Central memory CD8-positive, alpha-beta T cell (primary cell): ENCODE results near the gene PRCD.
A peak's percentile ranks its signal among the peaks of the same experiment; 100 is the strongest.
"Not testable (repeated sequence)": the region's sequence is repeated elsewhere in the genome, so short reads cannot be mapped to it uniquely, and the experiment has no call there.

Source experiments
- ATAC-seq: fragments of 150-1000 bp; cut with Tn5 transposase; replicated peaks from 2 replicates; pipeline ENCODE4 v1.10.0; 2022; ENCODE audit warnings: mild to moderate bottlenecking, moderate FRiP score, moderate number of reproducible peaks; ENCODE audit not compliant: poor library complexity, severe bottlenecking; ENCODE audit errors: extremely low read depth
- DNase-seq, 2 donors: peaks; one replicate each; pipeline ENCODE4 v3.0.0; 2021; ENCODE audit warnings: low spot score in 2 of 2
- H3K27ac Mint-ChIP-seq: one replicate; pipeline ENCODE4 v1.8.0; 2022; ENCODE audit warnings: low read depth, mild to moderate bottlenecking, moderate library complexity, mixed read lengths
- H3K27me3 Mint-ChIP-seq: one replicate; pipeline ENCODE4 v1.8.0; 2022; ENCODE audit warnings: mixed read lengths
- H3K36me3 Mint-ChIP-seq: one replicate; pipeline ENCODE4 v1.8.0; 2022; ENCODE audit warnings: mild to moderate bottlenecking, moderate library complexity, mixed read lengths; ENCODE audit not compliant: insufficient read depth
- H3K4me1 Mint-ChIP-seq: one replicate; pipeline ENCODE4 v1.8.0; 2022; ENCODE audit warnings: mixed read lengths
- H3K4me3 Mint-ChIP-seq: one replicate; pipeline ENCODE4 v1.8.0; 2022; ENCODE audit warnings: mild to moderate bottlenecking, moderate library complexity, mixed read lengths
- H3K9me3 Mint-ChIP-seq: one replicate; pipeline ENCODE4 v1.8.0; 2022; ENCODE audit warnings: mixed read lengths

Gene PRCD

DNA sequence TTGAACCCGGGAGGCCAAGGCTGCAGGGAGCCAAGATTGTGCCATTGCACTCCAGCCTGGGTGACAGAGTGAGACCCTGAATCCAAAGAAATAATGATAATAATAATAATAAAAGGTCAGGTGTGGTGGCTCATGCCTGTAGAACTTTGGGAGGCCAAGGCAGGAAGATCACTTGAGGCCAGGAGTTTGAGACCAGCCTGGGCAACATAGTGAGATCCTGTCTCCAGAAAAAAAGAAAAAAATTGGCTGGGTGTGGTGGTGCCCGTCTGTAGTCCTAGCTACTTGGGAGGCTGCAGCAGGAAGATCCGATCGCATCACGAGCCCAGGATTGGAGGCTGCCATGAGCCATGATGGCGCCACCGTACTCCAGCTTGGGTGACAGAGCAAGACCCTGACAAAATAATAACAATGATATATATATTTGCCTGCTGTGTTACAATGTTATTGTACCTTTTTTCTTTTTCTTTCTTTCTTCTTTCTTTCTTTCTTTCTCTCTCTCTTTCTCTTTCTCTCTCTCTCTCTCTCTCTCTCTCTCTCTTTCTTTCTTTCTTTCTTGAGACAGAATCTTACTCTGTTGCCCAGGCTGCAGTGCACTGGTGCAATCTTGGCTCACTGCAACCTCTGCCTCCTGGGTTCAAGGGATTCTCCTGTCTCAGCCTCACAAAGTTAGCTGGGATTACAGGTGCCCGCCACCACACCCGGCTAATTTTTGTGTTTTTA, 6.0 kb upstream of the PRCD start:
- not testable (repeated sequence) for H3K27ac Mint-ChIP-seq, ATAC-seq, H3K4me3 Mint-ChIP-seq, H3K9me3 Mint-ChIP-seq, H3K36me3 Mint-ChIP-seq, H3K4me1 Mint-ChIP-seq, DNase-seq
- peaks cover 30% of the 10 kb centered on the region for H3K27me3 Mint-ChIP-seq

DNA sequence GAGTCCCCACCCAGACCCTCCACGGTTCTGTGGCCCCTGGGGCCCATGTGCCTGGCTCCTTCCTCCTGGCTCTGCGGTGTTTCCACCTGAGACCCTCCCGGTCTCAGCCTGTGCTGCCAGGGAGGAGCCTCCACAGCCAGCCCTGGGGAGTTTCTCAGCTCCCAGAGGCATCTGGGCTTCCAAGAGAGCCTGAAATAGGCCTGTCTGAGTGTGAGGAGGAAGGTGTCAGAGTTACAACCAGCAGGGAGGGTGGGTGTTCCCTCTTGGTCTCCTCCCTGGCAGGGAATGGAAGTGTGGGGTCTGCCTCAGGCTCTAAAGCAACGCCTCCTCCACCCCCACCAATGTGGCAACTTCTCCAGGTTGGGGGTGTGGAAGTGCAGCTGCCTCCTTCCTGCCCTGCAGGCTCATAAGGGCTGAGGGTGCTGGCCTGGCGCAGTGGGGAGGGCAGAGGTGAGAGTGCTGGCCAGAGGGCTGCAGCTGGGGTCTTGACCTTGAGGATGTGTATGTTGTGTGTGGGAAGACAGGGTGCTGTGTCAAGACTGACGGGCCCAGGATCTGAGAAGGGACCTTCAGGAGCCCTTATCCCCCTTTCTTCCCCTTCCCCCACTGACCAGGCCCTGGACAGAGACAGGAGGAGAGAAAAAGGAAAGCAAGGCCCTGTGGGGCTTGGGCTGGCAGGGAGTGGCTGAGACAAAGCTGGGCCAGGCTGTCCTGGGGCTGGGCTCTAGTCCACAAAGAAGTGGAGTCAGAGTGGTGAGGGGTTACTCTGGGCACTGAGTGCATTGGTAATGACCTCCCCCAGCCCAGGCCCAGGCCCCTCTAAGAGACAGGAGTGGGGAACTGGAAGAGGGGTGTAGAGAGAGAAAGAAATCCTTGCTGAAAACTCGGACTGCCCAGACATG, 4.8 kb upstream of the PRCD start:
- ATAC-seq (no peak), DNase-seq (no peak)
- Mint-ChIP-seq H3K4me1 (no peaks in the 10 kb centered on the region), H3K4me3 (no peak overlapping the region), H3K36me3 (no peaks in the 10 kb centered on the region), H3K9me3 (no peaks in the 10 kb centered on the region), H3K27me3 (peaks cover 42% of the 10 kb centered on the region), H3K27ac (no peak overlapping the region)

DNA sequence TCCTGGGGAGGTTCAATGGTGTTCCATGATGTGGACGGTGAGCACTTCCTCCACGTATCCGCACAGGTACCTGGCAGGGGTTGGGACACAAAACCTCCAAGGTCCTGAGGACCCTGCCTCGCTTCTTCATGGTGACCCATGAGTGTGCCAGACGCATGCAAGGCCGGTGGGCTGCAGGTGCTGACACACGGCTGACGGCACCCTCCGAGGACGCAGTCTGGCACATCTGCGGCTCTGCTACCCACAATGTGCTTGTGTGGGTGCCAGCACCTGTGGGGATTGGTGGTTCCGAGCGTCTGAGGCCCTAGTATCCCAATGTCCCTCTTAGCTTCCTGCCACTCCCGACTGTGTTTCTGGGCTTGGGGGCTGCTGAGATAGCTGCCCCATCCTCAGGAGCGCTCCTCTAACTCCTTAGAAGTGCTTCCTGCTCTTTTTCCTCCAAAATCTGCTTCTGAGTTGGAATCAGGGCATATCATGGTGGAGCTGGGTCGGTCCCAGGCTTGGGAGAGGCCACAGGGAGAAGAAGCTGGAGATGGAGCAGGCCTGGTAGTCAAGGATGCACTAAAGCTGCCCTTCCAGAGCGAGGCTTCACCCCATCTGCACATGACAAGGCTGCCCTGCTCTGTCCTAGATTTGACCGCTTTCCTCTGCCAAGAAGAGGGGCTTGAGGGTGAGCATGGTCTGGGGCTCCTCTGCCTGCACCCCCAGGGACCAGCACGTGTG, 3.9 kb upstream of the PRCD start:
- Mint-ChIP-seq H3K27me3 (peaks cover 42% of the 10 kb centered on the region), H3K4me1 (no peaks in the 10 kb centered on the region), H3K9me3 (no peaks in the 10 kb centered on the region), H3K36me3 (no peaks in the 10 kb centered on the region), H3K4me3 (no peak overlapping the region), H3K27ac (no peak overlapping the region)
- DNase-seq, result no peak
- no peak for ATAC-seq

- H3K4me1 Mint-ChIP-seq, result no peaks in the 10 kb centered on the region
- no peak for ATAC-seq
- no peaks in the 10 kb centered on the region for H3K9me3 Mint-ChIP-seq
- no peaks in the 10 kb centered on the region for H3K36me3 Mint-ChIP-seq
- H3K27ac Mint-ChIP-seq, result no peak overlapping the region
- peaks cover 48% of the 10 kb centered on the region for H3K27me3 Mint-ChIP-seq
- H3K4me3 Mint-ChIP-seq, result no peak overlapping the region
- DNase-seq, result no peak
Measured at GRCh38 chr17:76536511-76537287, 3.1 kb upstream of the PRCD start.

DNA sequence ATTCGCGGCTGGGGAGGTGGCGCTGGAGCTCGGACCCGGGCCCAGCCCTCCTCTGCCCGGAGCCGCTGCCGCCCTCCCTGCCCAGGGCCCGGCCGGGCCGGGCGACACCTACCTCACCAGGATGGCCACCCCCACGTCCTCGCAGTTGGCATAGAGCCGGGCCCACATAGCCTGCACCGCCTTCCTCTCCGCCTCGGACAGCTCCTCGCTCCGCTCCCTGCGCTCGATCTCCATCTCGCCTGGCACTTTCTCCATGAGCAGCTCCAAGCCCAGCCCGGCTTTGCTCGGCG, 2.6 kb upstream of the PRCD start:
- ATAC-seq (no peak), DNase-seq (no peak)
- Mint-ChIP-seq H3K4me1 (no peaks in the 10 kb centered on the region), H3K36me3 (no peaks in the 10 kb centered on the region), H3K27me3 (peaks cover 53% of the 10 kb centered on the region), H3K4me3 (no peak overlapping the region), H3K27ac (no peak overlapping the region), H3K9me3 (no peaks in the 10 kb centered on the region)

DNA sequence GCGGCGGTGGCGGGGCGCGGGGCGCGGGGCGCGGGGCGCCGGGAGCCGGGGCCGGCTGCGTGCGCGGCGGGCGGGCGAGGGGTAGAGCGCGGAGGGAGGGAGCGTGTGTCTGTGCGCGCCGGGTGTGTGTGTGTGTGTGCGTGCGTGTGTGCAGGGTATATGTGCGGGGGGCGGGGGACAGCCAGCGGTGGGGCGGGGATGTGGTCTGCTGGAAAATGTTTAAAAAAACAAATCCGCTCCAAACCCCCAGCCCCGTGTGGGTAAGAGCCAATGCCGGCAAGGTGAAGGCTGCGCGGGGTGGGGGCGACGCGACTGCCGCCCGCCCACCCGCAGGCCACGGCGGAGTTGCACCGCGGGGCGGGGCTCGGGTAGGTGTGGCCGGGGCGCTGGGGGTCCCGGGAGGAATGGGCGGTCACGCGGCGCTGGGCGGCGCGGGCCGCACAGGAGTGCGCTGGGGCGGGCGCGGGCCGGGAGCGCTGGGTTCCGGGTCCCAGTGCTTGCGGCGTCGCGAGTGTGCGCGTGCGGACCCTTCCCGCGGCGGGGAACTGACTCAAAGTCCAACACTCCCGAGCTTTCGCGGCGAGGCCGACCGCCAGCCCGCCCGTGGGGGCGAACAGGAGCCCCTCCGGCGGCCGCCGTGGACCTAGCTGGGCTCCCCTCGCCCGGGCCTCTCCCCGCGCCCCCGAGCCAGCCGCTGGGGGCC, 2.1 kb upstream of the PRCD start, which contains the start of gene CYGB:
Gene CYGB (minus strand): TSS at position 132 of the 703 bp plus-strand sequence. CDS start 167 bp downstream, outside the sequence.
- DNase-seq (no peak), ATAC-seq (no peak)
- Mint-ChIP-seq H3K36me3 (no peaks in the 10 kb centered on the region), H3K27ac (no peak within 1 kb of the TSS), H3K4me1 (no peaks in the 10 kb centered on the region), H3K9me3 (no peaks in the 10 kb centered on the region), H3K27me3 (peaks cover 58% of the 10 kb centered on the region), H3K4me3 (no peak within 1 kb of the TSS)

- ATAC-seq, result no peak
Measured at GRCh38 chr17:76538281-76538931, 1.4 kb upstream of the PRCD start.

GRCh38 chr17:76538941-76539570, 788 bp upstream of the PRCD start:
- ATAC-seq (no peak), DNase-seq (no peak)
- peaks cover 61% of the 10 kb centered on the region for H3K27me3 Mint-ChIP-seq
- peak overlapping the region; percentile 27 for H3K4me3 Mint-ChIP-seq
- no peaks in the 10 kb centered on the region for H3K4me1 Mint-ChIP-seq
- H3K9me3 Mint-ChIP-seq, result no peaks in the 10 kb centered on the region
- H3K36me3 Mint-ChIP-seq, result no peaks in the 10 kb centered on the region
- no peak overlapping the region for H3K27ac Mint-ChIP-seq

More at GRCh38 chr17:76538281-76538931, 1.4 kb upstream of the PRCD start:
- Mint-ChIP-seq H3K27me3 (peaks cover 61% of the 10 kb centered on the region), H3K4me1 (no peaks in the 10 kb centered on the region), H3K9me3 (no peaks in the 10 kb centered on the region), H3K36me3 (no peaks in the 10 kb centered on the region), H3K4me3 (peak overlapping the region; percentile 27), H3K27ac (no peak overlapping the region)
- no peak for DNase-seq

DNA sequence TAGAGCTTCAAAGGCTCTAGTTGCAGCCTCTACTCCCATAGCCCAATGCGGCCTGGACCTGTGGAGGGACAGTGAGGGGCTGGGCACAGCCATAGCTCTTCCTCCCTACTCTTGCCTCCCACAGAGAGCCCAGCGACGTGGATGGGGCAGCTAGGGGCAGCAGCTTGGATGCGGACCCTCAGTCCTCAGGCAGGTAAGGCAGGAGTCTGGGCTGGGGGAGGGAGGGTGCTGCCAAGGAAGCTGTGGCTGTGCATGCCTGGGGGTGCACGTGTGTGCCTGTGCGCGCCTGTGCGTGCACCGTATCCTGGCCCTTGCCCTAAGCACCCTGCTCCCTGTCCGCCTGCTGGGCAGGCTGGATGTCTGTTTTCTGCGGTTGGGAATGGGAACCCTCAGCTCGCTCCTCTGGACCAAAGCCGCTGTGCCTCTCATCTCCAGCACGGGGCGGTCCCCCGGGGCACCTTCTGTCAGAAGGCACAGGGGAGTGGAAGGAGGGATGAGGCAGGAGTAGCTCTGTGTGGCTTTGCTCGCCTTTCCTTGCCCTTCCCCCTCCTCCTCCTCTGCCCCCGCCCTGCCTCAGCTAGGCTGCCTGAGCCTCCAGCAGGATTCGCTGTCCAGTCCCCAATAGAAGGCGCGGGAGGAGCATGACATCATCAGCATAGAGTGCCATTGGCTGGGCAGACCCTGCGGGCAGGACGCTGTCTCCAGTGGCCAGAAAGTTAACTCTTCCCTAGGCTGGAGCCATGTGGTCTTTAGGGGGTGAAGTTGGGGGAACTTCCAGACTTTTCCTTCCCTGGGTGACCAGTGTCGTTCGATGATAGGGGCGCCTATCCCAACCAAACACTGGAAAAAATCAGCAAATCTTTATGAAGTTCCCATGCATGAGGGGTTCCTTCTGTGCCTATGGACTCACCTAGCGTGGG, 797 bp downstream of the PRCD start:
- Mint-ChIP-seq H3K9me3 (no peaks in the 10 kb centered on the region), H3K27me3 (peaks cover 50% of the 10 kb centered on the region), H3K27ac (no peak overlapping the region), H3K4me3 (no peak overlapping the region), H3K4me1 (no peaks in the 10 kb centered on the region), H3K36me3 (no peaks in the 10 kb centered on the region)
- ATAC-seq (no peak), DNase-seq (no peak)

DNA sequence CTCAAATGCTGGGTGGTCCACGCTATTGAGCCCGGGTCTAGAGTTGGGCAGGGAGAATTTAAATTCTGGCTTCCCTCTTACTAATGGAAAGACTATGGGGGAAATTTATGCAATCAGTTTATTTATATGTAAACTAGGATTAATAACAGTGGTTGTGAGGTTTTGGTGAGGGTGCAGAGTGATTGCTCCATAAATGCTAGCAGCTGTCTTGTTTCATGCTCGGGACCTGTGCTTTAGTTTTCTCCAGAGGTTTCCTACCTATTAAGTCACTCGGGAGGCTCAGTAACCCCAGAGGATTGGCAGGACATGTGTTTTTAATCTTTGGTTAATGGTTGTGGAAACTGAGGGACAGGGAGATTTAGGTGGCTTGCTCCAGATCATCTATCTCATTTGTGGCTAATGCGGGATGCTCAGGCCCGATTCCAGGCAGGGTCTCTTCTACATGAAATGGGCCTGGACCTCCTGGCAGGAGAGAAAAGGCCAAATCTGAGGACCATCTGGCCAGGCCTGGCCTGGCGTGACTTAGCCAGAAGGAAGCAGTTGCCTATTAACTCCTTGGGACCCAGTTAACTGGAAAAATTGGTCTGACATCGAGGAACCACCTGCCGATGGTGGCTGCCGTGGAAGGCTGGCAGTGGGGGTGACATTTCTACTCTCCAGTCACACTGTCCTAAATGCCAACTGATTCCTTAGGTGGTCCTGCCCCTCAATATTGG, 2.1 kb downstream of the PRCD start:
- Mint-ChIP-seq H3K9me3 (no peaks in the 10 kb centered on the region), H3K27me3 (peaks cover 37% of the 10 kb centered on the region), H3K36me3 (no peaks in the 10 kb centered on the region), H3K27ac (no peak overlapping the region), H3K4me1 (no peaks in the 10 kb centered on the region), H3K4me3 (no peak overlapping the region)
- ATAC-seq (no peak), DNase-seq (no peak)
